Left forelimb (tissue), 1 donor: Measurements from ENCODE around the gene TNFSF13B.
"Not testable (repeated sequence)": the region's sequence is repeated elsewhere in the genome, so short reads cannot be mapped to it uniquely, and the experiment has no call there.

Experiments used
- DNase-seq: peaks from one replicate; pipeline ENCODE4 v3.0.0-alpha.2; 2018; ENCODE audit warnings: low spot score

TNFSF13B gene

GRCh38 chr13:108269601-108270328 is at the start of gene TNFSF13B:
Gene TNFSF13B (plus strand): TSS chr13:108269718. CDS start chr13:108269896, 178 bp downstream.
- DNase-seq = peak; percentile 68

- DNase-seq = no peak
Observed at GRCh38 chr13:108220041-108220440, 49.5 kb upstream of the TNFSF13B start.

- no peak for DNase-seq
Observed at GRCh38 chr13:108223687-108224503, 45.6 kb upstream of the TNFSF13B start.

GRCh38 chr13:108225440-108225839 is 44.1 kb upstream of the TNFSF13B start:
- no peak for DNase-seq

- no peak for DNase-seq
Observed at GRCh38 chr13:108226184-108226583, 43.3 kb upstream of the TNFSF13B start.

GRCh38 chr13:108227651-108228272 is 41.8 kb upstream of the TNFSF13B start:
- DNase-seq = no peak

GRCh38 chr13:108230377-108230776 is 39.1 kb upstream of the TNFSF13B start:
- DNase-seq = no peak

- no peak for DNase-seq
Observed at GRCh38 chr13:108249150-108249549, 20.4 kb upstream of the TNFSF13B start.

GRCh38 chr13:108257248-108257647 is 12.3 kb upstream of the TNFSF13B start:
- no peak for DNase-seq

- no peak for DNase-seq
Observed at GRCh38 chr13:108263621-108264355, 5.7 kb upstream of the TNFSF13B start.

- DNase-seq = no peak
Observed at GRCh38 chr13:108266321-108266990, 3.1 kb upstream of the TNFSF13B start.

GRCh38 chr13:108267347-108267746 is 2.2 kb upstream of the TNFSF13B start:
- no peak for DNase-seq

GRCh38 chr13:108267855-108268254 is 1.7 kb upstream of the TNFSF13B start:
- DNase-seq = not testable (repeated sequence)

- no peak for DNase-seq
Observed at GRCh38 chr13:108268466-108269112, 929 bp upstream of the TNFSF13B start.

- no peak for DNase-seq
Observed at GRCh38 chr13:108270442-108270841, 924 bp downstream of the TNFSF13B start.

- no peak for DNase-seq
Observed at GRCh38 chr13:108272333-108272732, 2.8 kb downstream of the TNFSF13B start.

- DNase-seq = no peak
Observed at GRCh38 chr13:108273429-108274118, 4.1 kb downstream of the TNFSF13B start.

GRCh38 chr13:108274718-108275117 is 5.2 kb downstream of the TNFSF13B start:
- no peak for DNase-seq

GRCh38 chr13:108276060-108276459 is 6.5 kb downstream of the TNFSF13B start:
- DNase-seq = no peak

GRCh38 chr13:108278466-108278865 is 8.9 kb downstream of the TNFSF13B start:
- DNase-seq = no peak
